ENCODE results near the gene WNK2.
"Not testable (repeated sequence)": the region's sequence is repeated elsewhere in the genome, so short reads cannot be mapped to it uniquely, and the experiment has no call there.

WNK2 gene

DNA sequence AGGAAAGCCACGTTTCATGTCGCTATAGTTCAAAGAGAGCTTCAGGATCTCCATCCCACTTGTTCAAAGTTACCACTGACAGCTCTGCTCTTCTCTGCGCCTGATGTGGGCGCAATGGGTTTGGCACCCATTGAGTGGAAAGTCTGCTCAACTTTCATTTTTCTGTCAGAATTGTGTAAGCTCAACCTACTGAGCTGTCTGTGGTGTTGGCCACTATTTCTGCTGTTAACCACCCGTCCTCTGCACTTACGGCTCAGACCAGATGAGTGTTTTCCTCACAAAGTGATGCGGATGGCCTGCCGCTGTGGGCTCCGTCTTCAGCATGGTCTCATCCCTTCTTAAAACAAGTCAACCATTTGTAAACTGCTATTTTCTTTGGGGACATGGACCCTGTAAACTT lies 131.2 kb downstream of the WNK2 start:
- no peak for DNase-seq

DNA sequence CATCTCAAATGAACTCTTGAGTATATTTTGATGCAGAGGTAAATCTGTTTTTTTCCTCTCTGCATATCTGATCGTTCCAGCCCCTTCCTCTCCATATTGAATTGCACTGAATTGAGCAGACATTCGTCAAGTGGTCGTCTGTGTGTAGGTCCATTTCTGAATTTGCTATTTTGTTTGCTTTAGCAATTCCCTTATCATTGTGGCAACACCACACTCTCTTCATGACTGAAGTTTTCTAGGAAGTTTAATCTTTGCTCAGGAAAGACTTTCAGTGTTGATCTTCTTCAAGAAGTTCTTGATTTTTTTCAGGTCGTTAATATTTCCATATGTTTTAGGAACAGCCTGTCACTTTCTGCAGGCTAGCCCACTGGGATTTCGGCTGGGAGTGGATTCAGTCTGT lies 132.0 kb downstream of the WNK2 start:
- no peak for DNase-seq

DNA sequence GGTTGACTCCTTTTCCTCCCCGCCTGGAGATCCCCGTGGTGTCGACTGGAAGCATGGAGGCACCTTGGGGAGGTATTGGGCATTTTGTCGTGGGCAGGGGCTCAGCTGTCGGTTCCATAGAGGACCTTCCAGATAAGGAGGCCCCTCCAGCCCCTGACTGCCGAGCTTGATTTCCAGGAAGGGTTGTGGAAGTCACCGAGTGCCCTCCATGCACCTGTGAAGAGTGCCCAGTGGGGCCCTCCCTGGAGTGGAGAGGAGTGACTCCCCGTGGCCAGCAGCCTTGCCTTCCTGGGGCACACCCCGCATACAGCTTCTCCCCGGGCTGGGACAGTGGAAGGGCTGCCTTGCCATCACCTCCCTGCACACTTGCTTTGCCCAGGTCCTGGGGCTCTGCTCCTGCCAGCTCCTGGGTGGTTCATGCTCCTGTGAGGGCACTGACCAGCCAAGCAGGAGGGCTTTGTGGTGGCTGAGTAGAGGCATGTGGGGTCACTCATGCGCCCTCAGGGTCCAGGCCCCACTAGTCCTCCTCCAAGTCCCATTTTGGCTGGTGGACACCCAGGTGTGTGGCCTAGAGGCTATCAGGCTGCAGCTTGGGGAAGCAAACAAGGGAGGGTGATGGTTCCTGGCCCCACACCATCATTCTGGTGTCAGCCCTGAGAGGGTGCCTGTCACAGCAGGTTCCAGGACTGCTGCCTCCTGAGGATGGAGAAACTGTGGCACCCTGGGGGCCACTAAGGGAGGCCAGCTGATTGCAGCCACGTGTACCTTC lies 133.0 kb downstream of the WNK2 start:
- DNase-seq = no peak

DNA sequence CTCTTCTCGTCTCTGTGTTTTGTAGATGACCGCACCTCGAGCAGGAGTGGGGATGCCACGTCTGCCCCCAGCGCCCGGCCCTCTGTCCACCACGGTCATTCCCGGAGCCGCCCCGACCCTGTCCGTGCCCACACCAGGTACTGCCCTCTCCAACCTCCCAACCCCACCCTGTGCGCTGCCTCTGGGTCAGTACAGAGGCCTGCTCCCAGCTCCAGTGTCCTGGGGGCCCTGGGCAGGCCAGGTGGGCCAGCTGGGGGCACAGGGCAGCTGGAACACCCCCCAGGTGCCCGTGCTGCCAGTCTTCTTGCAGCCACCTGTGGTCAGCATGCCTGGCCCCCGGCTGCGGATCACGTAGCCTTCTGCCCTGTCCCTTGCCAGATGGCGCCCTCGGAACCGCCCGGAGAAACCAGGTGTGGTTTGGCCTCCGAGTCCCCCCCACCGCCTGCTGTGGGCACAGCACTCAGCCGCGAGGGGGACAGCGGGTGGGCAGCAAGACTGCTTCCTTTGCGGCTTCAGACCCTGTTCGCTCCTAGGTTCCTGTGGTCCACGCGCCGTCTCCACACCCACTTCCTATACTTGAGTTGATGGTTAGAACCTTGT lies 133.7 kb downstream of the WNK2 start:
- DNase-seq = no peak

DNA sequence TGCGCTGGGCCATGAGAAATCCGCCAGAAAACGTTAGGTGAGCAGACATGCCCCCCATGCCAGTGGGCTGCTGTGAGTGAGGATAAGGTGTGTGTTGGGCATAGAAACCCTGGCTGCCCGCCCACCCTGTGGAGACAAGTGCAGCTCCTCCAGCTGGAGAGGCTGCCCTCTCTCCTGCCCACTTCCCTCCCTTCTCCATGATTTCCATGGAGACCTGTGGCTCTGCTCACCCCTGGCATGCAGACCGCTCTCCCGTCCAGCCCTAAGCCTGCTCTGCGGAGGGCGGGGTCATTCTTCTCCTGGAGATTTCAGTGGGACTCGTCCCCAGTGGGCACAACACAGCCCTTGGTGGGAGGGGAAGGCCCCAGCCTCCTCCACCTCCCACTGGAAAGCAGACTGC lies 134.5 kb downstream of the WNK2 start:
- no peak for DNase-seq

DNA sequence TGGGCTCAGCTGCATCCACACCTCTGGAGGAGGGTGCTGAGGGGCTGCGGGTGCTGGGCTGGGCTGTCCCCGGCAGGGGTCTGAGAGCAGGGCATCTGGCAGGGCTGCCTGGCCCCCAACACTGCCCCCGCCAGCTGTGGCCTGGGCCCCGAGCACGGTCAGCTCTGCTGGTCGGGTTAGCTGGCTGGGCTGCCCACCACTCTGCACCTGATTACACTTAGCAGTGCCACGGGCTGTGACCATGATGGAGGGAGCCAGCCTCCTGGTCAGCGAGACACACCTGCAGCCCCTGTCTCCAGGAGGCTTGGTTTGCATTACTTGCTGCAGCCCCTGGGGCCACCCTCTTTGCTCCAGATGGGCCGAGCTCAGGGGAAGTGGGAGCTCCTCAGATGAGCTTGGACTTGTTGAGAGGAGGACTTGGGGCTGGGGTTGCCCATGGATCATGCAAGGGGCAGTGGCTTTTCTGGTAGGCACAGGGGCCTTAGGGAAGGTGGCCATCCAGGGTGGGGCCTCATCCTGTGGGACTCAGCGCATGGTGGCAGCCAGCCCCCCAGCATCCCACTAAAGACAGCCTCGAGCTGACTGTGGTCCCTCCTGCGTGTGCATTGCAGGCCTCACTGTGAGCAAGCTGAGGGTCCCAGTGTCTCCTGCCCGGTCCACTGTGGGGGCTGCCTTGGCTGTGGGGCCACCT lies 135.5 kb downstream of the WNK2 start:
- DNase-seq = no peak

DNA sequence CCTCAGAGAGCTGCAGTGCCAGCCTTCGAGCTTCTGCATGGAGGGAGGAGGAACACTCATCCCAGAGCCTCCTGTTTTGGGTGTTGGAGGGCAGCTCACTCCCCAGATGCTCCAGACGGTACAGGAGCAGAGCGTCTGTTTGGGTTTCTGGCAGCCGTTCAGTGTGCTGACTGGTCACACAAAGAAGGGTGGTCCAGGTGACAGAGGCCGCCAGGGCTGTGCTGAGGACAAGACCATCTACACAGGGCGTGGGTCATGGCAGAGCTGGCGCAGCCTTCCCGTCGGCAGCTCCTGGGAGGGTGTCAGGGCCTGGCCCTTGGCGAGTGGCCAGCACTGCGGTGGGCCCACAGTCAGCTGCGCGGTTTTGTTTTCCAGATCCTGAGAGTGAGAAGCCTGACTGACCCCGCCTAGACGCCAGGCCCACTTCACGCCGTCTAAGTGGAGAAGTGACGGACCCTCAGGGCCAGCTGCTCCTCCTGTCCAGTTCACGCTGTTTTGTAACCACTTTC lies 136.1 kb downstream of the WNK2 start:
- DNase-seq = no peak

DNA sequence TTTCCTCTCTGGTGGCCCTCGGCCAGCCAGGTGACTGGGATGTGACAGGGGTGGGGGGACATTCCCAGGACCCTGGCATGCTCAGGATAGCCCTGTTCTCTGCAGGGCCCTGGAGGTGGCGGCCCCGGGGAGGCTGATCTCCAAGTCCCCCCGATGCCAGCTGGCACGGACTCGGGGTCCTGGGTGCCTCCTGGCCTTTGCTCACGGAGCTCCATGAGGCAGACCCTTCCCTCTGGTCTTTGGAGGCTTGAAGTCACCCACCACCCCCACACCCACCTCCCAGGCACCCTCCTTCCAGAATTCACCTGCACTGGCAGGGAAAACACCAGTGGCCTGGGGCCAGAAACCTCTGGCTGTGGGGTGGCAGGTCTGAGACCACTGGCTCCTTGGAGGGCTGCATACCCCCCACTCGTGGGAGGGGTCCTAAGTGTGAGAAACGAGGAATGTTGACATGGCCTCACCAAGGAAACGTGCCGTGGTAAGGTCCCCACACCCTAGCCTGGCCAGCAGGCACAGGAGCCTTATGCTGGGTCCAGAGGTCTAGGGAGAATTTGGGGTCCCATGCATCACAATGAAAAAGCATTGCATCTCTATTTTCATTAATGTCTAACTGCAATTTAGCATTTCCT lies 136.8 kb downstream of the WNK2 start:
- no peak for DNase-seq

DNA sequence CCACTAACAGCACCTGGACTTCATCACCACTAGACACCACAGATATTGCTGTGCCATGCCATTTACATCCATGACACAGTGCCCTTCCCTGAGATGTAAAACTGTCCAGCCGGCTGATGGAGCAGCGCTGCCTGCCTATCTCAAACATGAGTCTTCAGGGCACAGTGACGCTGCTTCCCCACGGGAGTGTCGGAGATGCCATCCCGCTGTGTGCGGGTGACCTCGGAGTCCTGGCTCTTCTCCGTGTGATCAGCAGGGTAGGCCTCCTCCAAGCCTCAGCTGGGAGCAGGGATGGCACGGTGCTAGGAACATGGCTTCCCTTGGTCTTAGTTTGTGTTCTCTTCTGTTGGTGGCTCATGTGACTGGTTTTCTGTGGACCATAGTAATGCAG lies 137.3 kb downstream of the WNK2 start:
- DNase-seq = no peak

DNA sequence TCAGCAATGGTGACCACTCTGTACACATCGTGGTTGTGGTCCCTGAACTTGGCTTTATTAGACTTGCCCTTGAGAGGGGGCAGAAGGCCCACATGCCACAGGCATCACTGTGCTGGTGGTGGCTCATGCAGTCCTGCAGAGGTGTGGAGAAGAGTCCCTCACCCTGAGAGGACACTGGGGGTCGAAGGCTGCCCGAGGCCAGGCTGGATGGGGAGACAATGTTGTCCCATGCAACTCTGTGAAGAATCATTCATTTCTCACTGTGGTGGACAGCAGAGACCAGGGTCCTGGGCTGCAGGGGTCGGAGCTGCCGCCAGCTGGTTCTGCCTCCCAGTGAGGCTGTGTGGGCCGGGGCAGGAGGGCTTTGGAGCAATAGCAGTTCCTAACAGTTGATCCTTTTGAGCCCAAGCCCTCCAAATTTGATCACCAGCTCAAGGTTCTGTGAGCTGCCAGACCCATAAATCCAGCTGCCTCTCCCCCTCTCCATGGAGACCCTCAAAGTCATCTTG lies 139.6 kb downstream of the WNK2 start:
- DNase-seq = not testable (repeated sequence)

DNA sequence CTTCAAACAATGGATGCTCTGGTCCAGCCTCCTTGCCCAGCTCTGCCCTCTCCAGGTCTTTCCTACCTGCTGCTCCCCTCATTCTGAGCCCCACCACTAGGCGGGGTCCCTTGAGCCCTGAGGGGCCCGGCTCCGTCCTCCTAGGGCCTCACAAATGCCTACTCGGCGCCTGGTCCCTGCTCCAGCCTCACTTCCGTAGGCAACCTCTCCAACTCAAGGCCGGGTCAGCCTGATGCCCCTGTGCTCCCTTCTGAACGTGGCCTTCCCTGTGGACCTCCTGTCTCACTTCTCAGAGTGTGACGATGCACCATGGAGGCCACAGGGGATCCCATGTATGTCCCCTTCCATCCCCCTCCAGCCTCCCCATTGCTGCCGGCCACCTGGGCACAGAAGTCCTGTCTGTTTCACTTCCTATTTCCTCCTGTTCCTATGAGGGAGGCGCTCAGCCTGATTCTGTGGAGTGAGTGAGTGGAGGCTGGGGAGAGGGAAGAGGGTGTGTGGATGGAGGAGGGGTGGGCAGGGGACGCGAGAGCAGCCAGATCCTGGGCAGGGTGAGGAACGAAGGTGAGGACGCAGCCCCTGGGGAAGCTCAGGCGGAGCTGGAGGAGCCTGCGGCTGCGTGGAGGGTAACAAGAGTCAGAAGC lies 140.4 kb downstream of the WNK2 start:
- no peak for DNase-seq

DNA sequence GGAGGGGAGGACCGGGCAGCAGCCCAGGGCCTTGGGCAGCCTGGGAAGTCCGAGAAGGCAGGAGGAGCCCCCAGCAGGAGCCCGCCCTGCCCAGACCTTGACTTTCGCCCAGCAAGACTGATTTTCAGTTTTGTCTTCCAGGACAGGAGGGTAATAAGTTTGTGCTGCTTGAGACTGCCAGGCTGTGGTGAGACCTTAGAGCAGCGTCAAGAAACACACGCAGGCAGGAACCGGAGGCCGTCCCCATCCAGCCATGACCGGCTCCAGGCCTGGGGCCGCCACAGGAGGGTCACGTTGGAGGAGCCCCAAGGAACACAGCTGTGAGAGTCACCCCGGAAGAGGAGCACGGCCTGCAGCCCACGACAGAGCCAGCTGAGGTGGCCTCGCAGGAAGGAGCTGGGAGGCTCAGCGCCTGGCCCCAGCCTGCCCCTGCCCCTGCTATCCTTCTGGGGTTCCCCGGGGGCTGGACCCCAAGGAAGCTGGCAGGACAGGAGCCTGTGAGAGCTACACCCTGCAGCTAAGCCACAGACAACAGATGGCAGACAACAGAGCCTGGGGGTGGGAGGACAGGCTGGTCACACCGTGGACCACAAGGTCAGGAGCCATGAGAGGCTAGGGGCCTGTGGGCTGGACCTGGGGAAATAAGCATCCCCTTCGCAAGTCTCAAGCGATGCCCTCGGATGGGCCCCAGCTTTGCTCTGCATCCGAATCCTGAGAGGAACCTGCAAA lies 141.5 kb downstream of the WNK2 start:
- no peak for DNase-seq

DNA sequence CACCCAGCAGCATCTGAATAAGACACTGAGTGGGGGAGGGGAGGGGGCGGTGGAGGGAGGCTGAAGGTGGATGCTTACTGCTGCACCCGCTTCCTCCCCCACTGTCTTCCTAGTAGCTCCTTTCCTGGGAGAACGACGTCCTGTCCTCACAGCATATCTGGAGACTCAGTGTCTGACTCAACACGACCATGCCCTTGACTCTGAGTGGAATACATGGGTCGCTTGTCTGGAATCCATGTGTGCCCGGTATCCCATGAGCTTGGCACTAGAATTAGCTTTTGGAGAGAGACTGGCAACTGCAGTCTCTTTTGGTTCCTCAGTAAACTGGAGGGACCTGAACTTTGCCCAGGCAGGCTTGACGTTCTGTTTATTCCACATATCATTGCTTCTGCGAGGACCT lies 142.1 kb downstream of the WNK2 start:
- DNase-seq = no peak

DNA sequence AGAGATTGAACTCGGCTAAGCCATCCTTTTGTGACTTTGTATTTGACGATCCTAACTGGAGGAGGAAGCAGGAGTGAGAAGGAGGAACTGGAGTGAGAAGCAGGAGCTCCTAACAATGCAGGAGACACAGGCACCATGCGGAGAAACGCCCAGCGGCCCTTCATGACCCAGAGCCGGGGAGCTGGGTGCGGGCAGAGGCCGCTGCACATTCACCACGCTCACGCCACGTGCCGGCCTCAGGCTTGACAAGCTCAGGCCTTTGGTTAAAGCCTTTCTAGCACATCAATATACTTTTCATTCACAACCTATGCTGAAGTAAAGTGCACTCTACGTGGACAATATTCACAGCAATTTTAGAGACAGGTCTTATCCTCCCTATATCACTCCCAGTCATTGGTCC lies 142.7 kb downstream of the WNK2 start:
- no peak for DNase-seq

DNA sequence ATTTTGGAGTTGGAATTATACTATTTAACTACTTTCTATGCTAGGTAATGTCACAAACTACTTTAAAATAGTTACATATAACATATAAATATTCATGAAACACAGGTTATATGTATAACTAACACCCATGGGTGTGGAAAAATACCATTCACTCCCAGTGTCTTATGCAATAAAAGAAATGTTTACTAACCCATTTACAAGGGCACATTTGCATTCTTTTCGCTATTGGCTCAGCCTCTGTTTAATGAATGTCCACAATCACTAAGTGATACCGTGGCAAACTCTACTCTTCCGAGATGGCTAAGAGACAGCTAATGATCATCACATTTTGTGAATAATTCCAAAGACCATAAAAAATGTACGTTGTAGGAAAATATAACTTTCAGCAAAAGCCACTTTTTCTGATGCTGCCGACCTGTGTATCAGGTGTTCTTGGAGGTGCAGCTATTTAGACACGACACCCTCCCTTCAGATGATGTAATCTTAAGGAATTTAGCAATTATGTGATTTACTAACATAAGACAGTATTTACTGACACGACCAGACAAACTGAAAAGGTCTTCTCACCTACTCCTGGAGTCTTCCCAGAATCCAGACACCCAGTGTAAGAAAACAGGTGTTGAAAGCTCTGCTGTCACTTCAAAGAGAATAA lies 145.8 kb downstream of the WNK2 start:
- no peak for DNase-seq

DNA sequence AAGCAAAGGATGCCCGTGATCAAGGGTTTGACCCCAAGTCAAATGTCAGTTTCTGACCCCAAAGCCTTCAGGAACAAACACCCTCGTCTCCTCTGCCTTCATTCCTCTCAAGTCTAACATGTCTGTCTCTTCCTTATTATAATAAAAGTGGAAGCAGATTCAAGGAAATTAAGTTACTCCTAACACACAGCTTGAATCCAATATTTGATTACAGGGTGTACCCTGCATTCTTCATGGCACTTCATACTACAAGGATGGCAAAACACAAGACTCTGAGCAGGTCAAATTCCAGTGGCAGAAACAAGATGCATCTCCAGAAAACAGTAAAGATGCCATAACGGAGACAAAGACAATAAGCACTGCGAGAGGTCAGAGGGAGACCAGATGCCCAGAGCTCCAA lies 148.4 kb downstream of the WNK2 start:
- DNase-seq = no peak

DNA sequence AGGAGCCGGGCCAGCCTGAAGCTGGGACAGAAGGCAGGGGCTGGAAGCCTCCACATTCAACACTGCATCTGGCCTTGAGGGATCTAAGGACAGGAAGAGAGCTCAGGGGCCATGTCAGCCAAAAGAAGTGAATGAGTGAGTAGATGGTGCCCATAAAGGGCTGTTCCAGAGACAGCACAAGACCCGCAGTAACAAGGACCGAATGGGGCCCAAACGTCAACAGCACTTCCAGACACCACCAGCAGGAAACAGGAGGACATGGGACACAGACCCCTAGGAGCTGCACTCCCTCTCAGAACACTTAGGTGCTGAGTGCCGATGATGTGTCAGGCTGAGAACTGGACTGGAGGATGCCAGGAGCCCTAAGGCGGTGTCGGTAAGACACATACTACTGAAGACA lies 152.8 kb downstream of the WNK2 start:
- DNase-seq = no peak

DNA sequence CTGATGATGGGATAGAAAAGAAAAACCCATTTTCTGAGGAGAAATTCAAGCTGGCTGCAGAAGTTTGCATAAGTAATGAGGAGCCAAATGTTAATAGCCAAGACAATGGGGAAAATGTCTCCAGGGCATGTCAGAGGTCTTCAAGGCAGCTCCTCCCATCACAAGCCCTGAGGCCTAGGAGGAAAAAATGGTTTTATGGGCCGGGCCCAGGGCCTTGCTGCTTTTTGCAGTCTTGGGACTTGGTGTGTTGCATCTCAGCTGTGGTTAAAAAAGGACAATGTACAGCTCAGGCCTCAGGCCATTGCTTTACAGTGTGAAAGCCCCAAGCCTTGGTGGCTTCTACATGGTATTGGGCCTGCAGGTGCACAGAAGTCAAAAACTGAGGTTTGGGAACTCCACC lies 154.3 kb downstream of the WNK2 start:
- DNase-seq = not testable (repeated sequence)

DNA sequence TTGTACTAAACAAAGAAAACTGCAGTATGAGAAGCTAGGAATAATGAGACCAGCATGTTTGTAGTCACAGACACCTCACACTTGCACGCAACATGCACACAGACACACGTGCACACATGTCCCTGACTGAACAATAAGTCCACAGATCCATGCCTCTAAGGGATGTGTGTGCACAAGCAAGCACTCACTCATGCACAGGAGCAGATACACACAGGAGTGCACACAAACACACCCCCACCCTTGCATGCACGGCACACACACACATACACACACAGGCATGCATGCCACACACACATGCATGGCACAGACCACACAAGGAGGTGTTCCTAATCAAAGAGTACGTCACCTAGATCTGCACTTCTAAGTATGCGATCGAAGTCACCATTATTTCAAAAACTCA lies 156.2 kb downstream of the WNK2 start:
- no peak for DNase-seq

DNA sequence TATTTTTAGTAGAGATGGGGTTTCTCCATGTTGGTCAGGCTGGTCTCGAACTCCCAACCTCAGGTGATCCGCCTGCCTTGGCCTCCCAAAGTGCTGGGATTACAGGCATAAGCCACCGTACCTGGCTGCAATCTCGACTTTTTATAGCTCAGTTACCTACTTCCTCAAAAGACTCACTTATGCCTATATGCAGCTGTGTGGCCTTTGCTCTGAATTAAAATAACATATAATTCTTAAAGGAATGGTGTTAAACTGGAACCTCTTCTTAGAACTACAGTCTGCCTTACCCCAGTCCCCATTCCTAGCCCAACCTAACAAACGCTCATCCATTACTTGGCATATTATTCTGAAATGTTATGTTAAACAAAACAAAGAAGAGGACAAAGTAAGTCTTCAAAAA lies 157.9 kb downstream of the WNK2 start:
- not testable (repeated sequence) for DNase-seq

DNA sequence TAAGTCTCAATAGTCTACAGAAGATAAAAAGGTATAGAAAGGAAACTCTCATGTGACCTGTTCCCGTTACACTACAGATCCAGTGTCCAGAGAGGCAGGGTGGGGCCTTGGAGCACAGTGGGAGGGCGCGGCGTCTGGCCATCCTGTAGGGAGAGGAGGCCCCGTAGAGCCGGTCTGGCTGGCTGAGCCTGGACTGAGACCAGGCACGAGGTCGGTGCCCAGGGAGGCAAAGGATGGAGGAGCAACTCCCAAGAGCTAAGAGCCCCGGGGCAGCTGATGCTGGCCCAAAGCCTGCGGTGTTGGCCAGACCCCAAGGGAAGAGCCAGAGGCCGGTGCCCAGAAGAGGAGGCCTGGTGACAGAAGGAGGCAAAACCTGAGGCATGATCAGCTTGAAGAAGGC lies 158.5 kb downstream of the WNK2 start:
- DNase-seq = not testable (repeated sequence)

DNA sequence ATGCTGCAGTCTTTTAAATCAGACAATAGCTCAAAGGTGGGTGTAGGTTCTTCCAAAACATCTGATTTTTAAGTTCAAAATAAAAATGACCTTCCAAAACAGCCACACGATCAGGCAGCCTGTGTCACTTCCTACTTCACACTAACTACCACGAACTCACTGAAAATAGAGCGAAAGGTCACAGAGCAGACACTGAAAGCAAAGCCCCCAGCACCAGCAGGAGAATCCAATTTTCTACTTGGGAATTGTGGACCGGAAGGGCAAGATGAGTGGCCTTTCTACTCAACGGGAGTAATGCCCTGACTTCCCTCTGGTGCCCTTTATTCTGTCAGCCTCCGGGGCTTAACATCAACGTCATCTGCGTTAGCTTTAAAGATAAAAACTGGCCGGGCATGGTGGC lies 159.7 kb downstream of the WNK2 start:
- DNase-seq = no peak
